Measurements from ENCODE around the gene MANEA.
A peak's percentile ranks its signal among the peaks of the same experiment; 100 is the strongest.
"Not testable (repeated sequence)": the region's sequence is repeated elsewhere in the genome, so short reads cannot be mapped to it uniquely, and the experiment has no call there.

The MANEA gene

DNA sequence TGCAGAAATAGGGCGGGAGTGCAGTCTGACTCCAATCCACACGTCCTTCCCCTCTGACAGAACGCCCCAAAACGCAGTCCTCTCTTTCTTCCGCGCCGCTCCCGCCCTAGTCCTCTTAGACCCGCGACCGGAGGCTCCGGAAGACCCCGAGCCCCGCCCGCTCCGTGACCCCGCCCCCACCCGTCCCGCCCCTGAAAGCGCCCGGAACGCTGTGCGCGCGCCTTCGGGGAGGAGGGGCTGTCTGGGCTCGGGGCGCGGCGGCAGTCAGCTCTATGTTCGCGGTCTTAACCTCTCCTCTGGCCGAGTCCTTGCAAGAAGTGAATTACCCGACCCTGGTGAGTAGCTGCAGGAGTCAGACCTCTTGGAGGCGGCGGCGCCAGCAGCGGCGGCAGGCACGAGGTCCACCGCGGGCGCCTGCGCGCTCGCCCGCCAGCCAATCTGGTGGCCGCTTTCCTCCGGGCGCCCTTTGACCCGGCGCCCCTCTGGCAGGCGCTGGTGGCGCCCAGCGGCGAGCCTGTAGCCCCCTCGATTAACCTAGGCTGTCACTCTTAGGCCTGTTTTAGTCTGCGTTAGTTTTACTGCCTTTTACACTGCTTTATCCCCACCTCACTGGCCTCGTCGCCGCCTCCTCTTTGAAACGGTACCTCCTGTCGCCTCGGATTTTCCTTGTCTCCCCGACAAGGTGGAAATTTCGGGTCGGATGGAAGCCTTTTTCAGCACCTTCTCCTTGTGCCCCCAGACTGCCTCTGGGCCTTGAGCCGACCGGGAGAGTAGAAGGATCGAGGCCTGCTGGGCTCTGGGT lies at the start of gene MANEA:
Gene MANEA (plus strand): TSS at position 232 of the 802 bp plus-strand sequence. CDS start 8,905 bp downstream, outside the sequence.
- DNase-seq: peak; percentile 93

DNA sequence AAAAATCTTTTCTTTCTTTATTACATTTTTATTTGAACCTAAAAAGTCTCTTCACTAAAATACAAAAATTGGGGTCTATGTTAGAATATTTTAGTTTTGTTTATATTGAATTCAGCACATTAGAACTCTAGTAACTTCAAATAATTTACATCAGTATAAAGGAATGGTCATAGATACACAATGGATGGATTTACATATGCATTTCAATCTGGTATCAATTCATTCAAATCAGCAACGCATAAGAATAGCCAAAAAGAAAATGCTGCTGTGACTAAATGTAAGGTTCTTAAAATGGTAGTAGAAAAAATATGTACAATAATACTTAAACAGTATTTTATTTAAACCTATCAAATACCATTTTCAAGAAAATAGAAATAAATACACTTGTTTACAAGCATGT lies 47.6 kb upstream of the MANEA start:
- no peak for DNase-seq

GRCh38 chr6:95530176-95530819 lies 47.0 kb upstream of the MANEA start:
- no peak for DNase-seq

- no peak for DNase-seq
These were observed 33.5 kb upstream of the MANEA start for GRCh38 chr6:95543798-95544197.

GRCh38 chr6:95544517-95545225 lies 32.7 kb upstream of the MANEA start:
- no peak for DNase-seq

- no peak for DNase-seq
These were observed 32.1 kb upstream of the MANEA start for GRCh38 chr6:95545226-95545625.

GRCh38 chr6:95545686-95546085 lies 31.6 kb upstream of the MANEA start:
- no peak for DNase-seq

DNA sequence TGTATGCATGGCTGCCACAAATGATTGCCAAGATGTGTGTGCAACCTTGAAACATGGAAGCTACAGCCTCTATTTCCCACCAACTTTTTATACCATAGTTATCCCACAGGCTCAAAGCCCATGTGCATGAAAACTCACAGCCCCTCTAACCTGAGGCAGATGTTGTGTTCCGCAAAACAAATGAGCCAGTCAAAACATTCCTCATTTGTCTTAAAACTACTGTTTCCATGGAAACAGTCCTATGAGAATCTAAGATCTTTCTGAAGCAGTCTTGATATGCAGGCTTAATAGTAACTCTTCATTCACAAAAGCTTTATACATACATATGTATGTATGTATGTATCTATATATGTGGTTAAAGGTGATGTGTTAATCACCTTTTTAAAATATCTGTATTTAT lies 31.2 kb upstream of the MANEA start:
- no peak for DNase-seq

DNA sequence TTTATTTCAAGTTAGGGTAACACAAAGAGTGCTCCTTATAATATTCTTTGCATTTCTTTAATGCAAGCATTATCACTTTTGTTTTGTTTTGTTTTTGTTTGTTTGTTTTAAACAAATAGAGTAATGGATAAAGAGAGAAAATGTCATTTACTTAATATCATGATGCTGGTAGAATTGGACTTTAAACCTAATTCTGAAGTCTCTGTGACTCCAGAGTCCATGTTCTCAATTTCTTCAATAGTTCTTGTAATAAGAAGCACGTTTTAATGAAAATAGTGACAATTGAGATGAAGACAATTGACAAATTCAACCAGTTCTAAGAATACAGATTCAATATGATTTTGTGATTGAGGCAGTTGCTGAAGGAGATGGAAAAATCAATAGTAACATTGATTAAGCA lies 30.3 kb upstream of the MANEA start:
- DNase-seq: no peak

GRCh38 chr6:95548188-95548786 lies 29.0 kb upstream of the MANEA start:
- no peak for DNase-seq

DNA sequence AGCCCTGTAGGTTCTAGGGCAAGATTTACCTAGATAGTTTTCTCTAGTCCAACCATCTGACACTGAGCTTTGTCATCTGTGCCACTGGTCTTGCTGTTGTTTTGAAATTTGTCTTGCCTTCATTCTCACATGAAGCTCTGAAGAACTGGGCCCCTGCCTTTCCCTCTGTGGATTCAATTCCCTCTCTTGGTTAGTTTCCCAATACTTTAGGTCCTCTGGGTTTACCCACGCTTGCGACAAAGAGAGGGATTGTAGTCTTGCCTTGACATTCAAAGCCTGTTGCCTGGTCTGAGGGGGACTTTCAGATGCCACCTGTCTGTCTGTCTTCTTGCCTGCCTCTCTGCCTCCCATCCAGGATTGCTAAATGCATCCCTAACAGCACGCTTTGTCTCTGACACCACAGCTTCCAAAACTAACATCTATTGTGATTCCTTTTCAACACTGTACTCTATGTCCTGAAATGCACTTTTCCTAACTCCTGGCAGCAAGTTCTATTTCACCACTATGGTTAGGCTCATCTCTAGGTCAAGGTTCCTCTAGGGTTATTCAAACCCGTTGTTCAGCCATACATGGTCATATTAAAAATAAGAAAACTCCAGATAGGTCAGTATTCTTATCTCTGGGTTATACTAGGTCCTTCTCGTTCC lies 25.5 kb upstream of the MANEA start:
- DNase-seq: no peak

DNA sequence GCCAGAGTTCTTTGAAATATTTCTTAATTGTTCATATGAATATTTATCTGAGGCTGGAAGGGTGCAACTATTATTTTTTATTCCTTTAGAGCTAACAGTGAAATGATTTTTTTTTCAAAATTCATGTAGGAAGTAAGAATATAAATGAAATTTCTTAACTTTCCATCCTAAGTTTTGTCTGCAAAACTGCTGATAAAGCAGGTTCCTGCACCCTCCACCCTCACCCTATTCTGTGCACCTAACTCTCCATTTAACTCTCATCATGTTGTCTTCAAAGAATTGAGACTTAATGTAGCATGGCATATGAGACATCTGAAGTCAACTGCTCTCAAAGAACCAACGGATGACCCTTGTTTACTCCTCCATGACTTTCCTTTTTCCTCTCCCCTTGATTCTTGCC lies 23.5 kb upstream of the MANEA start:
- no peak for DNase-seq

DNA sequence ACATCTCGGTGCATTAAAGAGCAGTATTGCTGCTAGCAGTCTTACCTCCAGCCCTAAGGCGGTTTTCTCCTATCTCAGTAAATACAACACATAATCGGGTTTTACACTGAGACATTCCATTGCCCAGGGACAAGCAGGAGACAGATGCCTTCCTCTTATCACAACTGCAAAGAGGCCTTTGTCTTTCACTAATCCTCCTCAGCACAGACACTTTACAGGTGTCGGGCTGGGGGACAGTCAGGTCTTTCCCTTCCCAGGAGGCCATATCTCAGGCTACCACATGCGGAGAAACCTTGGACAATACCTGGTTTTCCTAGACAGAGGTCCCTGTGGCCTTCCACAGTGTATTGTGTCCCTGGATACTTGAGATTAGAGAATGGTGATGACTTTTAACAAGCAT lies 16.4 kb upstream of the MANEA start:
- DNase-seq: not testable (repeated sequence)

DNA sequence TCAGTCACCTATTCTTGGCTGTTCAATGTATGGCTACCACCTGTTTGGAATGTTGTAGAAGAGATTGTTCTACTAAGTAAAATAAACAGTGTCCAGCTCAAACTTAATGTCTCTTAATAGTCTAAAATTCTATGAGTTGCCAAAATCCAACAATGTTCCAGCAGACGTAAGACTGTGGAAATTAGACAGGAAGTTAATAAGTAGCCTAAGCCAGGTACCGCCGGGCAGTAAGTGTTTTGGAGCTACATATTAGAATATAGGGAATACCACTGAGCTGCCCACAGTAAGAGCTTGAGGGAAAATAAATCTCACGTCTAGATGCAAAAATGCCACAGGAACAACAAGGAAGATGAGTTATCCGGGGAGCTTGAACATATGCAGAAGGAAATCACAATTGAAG lies 7.8 kb upstream of the MANEA start:
- DNase-seq: no peak

DNA sequence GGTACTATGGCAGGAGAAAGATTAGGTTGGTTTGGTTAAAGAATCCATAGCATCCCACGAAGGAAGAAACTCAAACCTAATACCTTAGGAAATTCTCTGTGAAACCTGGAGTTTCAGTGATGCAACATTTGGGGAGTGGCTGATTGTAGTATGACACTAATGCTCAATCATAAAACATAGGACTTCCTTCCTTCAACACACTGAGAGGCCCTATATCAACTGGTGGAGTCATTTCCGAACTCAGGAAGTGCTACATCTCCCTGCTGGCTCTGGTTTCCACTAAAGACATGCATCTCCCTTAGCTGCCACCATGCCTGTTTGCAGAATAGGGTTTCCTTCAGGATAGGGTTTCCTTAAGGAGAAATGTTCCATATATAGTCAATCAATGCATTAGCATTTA lies 5.2 kb upstream of the MANEA start:
- DNase-seq: no peak

DNA sequence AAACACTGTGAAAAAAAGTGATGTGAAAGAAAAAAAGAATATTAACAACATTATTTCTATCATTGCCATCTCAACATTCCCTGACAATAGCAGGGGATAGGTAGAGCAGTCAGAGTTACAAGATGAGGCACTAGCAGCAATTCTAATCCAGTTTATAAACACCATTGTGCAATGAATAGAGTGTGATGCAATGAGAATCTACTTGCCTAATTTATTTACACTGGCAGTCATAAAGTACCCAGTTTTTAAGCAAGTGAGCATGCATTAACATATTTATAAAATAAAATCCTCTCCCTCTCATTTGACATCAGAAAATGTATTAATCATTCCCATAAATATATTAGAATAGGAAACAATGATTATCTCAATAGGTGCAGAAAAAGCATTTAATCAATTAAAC lies 2.5 kb upstream of the MANEA start:
- DNase-seq: no peak

DNA sequence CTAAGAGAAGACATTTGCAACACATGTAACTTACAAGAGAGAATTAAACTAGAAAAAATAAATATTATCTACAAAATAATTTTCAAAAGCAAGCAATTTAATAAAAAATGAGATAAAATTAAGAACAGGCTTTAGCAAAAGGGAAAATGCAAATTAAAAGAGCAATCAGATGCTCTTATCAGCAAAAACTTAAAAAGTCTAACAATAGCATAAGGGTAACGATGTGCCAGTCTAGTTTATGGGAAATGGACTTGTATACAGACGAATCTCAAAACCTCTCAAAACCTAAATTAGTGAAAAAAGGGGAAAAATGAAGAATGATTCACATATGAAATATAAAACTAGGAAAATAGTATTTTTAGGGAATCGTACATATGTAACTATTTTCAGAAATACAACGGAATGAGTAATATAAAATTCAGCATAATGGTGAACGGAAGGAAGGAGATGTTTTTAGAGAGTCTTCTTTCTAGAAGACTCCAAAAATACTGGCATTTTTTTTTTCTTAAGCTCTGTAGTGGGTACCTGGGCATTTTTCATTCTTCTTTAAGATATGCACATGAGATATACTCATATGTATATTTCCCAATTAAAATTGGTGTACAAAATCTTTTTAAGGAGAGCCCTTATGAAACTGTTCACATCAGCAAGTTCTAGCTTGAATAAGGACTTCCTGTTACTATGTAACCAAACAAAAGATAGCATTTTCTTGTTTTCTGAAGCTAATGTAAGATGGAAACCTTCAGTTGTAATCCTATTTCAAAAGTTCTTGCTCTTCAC lies 927 bp upstream of the MANEA start:
- DNase-seq: no peak

DNA sequence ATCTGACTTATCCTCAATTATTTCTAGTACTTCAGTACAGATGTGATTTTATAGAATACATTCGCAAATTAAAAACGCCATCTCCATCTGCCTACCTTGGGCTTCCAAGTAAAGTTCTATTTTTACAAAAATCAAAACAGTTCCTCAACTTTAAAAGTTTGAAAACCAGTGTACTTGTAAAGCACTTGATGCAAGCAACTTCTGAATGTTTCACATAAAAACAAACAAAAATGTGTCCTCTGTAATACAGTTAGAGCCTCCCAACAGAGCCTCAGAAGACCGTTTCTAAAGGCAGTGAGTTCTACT lies 384 bp upstream of the MANEA start:
- no peak for DNase-seq

DNA sequence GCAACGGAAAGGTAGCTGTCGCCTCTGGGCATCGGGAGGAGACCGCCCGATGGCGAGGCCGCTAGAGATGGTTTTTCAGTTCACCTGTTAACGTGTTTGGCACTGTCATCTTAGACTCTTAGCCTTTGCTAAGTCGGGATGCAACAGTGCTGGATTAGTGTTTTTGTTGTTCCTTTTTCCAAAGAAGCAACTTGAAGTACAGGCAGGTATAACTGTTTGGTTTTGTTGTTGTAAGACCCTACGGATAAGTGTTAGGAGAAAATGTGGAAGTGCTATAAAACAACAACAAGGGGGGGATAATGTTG lies 723 bp downstream of the MANEA start:
- no peak for DNase-seq

GRCh38 chr6:95581073-95581472 lies 3.7 kb downstream of the MANEA start:
- no peak for DNase-seq

DNA sequence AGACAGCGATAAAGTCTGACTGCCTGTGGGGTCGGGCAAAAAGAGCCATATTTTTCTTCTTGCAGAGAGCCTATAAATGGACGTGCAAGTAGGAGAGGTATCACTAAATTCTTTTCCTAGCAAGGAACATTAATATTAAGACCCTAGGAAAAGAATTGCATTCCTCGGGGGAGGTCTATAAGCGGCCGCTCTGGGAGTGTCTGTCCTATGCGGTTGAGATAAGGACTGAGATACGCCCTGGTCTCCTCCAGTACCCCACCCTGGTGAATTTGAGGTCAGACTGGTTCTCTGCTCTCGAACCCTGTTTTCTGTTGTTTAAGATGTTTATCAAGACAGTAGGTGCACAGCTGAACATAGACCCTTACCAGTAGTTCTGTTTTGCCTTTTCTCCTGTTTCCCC lies 6.9 kb downstream of the MANEA start:
- not testable (repeated sequence) for DNase-seq

DNA sequence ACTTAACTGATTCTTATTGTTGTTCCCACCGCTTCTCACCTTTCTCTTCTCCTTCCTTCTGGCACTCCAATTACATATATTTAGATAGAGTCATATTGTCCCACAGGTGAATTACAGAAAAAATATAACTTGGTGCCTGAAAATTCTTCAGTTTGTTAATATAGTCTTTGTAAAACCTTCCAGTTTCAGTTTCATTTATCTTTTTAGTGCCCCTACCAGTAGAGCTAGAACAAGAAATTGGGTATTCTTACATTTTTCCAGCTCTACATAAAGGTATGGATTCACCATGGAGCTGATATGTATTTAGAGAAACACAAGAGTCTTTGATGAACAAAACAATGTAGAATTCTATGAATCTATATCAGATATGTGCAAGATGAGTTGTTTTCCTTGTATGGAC lies 10.7 kb downstream of the MANEA start:
- no peak for DNase-seq

DNA sequence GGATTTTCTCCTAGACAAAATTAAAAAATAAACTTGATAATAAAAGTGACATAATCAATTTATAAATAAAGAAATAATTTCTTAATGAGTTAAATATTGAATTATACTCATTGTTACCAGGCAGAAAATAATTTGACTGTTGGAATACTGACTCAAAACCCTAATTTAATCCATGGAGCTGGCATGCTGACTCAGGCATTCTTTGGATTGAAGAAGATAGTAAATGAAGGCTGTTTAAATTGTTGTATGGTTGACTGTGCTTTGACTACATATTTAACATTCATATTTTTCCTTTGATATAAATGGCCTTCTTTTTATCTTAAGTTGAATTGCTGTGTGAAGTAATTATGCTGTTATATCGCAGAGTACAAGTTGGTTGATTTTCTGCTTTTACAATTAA lies 11.7 kb downstream of the MANEA start:
- no peak for DNase-seq
